ENCODE measurements around the gene CUBN.
"Not testable (repeated sequence)": the region's sequence is repeated elsewhere in the genome, so short reads cannot be mapped to it uniquely, and the experiment has no call there.

The CUBN gene

GRCh38 chr10:17013131-17013983, 116.3 kb downstream of the CUBN start:
- not testable (repeated sequence) for DNase-seq (ENCODE audit: low read depth, low spot score)

- not testable (repeated sequence) for DNase-seq (ENCODE audit: low read depth, low spot score)
Observed at GRCh38 chr10:17012731-17013130, 116.9 kb downstream of the CUBN start.

- no peak for DNase-seq (ENCODE audit: low read depth, low spot score)
Observed at GRCh38 chr10:17010363-17011145, 119.1 kb downstream of the CUBN start.

GRCh38 chr10:17009212-17009700, 120.4 kb downstream of the CUBN start:
- no peak for DNase-seq (ENCODE audit: low read depth, low spot score)

GRCh38 chr10:17007418-17007770, 122.2 kb downstream of the CUBN start:
- no peak for DNase-seq (ENCODE audit: low read depth, low spot score)

- DNase-seq (ENCODE audit: low read depth, low spot score) = no peak
Observed at GRCh38 chr10:17006631-17007417, 122.8 kb downstream of the CUBN start.

GRCh38 chr10:17005621-17006566, 123.7 kb downstream of the CUBN start:
- DNase-seq (ENCODE audit: low read depth, low spot score) = no peak

GRCh38 chr10:17004801-17005380, 124.7 kb downstream of the CUBN start:
- no peak for DNase-seq (ENCODE audit: low read depth, low spot score)

- DNase-seq (ENCODE audit: low read depth, low spot score) = no peak
Observed at GRCh38 chr10:17003651-17004286, 125.8 kb downstream of the CUBN start.

GRCh38 chr10:17003151-17003550, 126.5 kb downstream of the CUBN start:
- peak; percentile 15 for DNase-seq (ENCODE audit: low read depth, low spot score)

- no peak for DNase-seq (ENCODE audit: low read depth, low spot score)
Observed at GRCh38 chr10:17001961-17002749, 127.5 kb downstream of the CUBN start.

- DNase-seq (ENCODE audit: low read depth, low spot score) = no peak
Observed at GRCh38 chr10:17001297-17001744, 128.3 kb downstream of the CUBN start.

- no peak for DNase-seq (ENCODE audit: low read depth, low spot score)
Observed at GRCh38 chr10:16999665-17000451, 129.8 kb downstream of the CUBN start.

GRCh38 chr10:16996530-16996964, 133.1 kb downstream of the CUBN start:
- no peak for DNase-seq (ENCODE audit: low read depth, low spot score)

GRCh38 chr10:16995867-16996529, 133.6 kb downstream of the CUBN start:
- DNase-seq (ENCODE audit: low read depth, low spot score) = no peak

GRCh38 chr10:16993186-16993585, 136.4 kb downstream of the CUBN start:
- DNase-seq (ENCODE audit: low read depth, low spot score) = no peak

GRCh38 chr10:16992611-16993119, 136.9 kb downstream of the CUBN start:
- DNase-seq (ENCODE audit: low read depth, low spot score) = no peak

Measured in activated CD4-positive, CD25-positive, alpha-beta regulatory T cell treated with anti-CD3 and anti-CD28 coated beads, Interleukin-2, amount 50 U/mL, for 16 hours (primary cell).